ENCODE measurements around the gene NCSTN.

GRCh38 chr1:160406131-160406968 is 63.2 kb downstream of the NCSTN start:
- TF ChIP-seq FOXA3 (CRISPR knock-in tag; IDR thresholded peaks at IDR 0.05) (no peak), ZBTB33 (CRISPR knock-in tag; IDR thresholded peaks at IDR 0.05) (no peak), CTCF (CRISPR knock-in tag; IDR thresholded peaks at IDR 0.05) (no peak), ETV5 (CRISPR knock-in tag; IDR thresholded peaks at IDR 0.05; ENCODE audit: borderline replicate concordance) (no peak), ZNF12 (CRISPR knock-in tag; IDR thresholded peaks at IDR 0.05) (no peak), GABPA (IDR thresholded peaks at IDR 0.05; ENCODE audit: low read depth, low read length) (no peak), GABPA (CRISPR knock-in tag; IDR thresholded peaks at IDR 0.05; ENCODE audit: low read depth) (no peak), ZC3H4 (CRISPR knock-in tag; IDR thresholded peaks at IDR 0.05; ENCODE audit: borderline replicate concordance) (no peak), SAFB2 (CRISPR knock-in tag; IDR thresholded peaks at IDR 0.05; ENCODE audit: borderline replicate concordance, low read depth) (no peak), HIC2 (CRISPR knock-in tag; IDR thresholded peaks at IDR 0.05; ENCODE audit: low read depth) (no peak), DPF2 (CRISPR knock-in tag; IDR thresholded peaks at IDR 0.05; ENCODE audit: borderline replicate concordance, low read depth) (no peak), AKNA (CRISPR knock-in tag; IDR thresholded peaks at IDR 0.05; ENCODE audit: borderline replicate concordance) (no peak), ZIK1 (CRISPR knock-in tag; IDR thresholded peaks at IDR 0.05; ENCODE audit: borderline replicate concordance, low read depth) (no peak), HDAC2 (CRISPR knock-in tag; IDR thresholded peaks at IDR 0.05) (no peak), NR2F1 (CRISPR knock-in tag; IDR thresholded peaks at IDR 0.05) (no peak)

All from HepG2 (cell line).